GM18505 (cell line): ENCODE results near the gene MAFF.
"Not testable (repeated sequence)": the region's sequence is repeated elsewhere in the genome, so short reads cannot be mapped to it uniquely, and the experiment has no call there.

Source experiments
- ATAC-seq: cut with Tn5 transposase; IDR thresholded peaks from one replicate; pipeline ENCODE4 v1.9.1; 2021; ENCODE audit not compliant: unreplicated experiment
- POLR2A ChIP-seq: IDR thresholded peaks from 4 replicates; pipeline ENCODE4 v1.6.1; 2011; ENCODE audit warnings: borderline replicate concordance; ENCODE audit not compliant: insufficient read depth, insufficient read length; ENCODE audit errors: extremely low read depth

MAFF gene

GRCh38 chr22:38228873-38229740 is 27.3 kb downstream of the MAFF start:
- no peak for TF ChIP-seq POLR2A
- no peak for ATAC-seq

- no peak for ATAC-seq
- TF ChIP-seq POLR2A = no peak
These were observed 28.5 kb downstream of the MAFF start for GRCh38 chr22:38230108-38230825.

GRCh38 chr22:38230916-38231315 is 29.1 kb downstream of the MAFF start:
- ATAC-seq = no peak
- no peak for TF ChIP-seq POLR2A

GRCh38 chr22:38232196-38232595 is 30.4 kb downstream of the MAFF start:
- no peak for ATAC-seq
- TF ChIP-seq POLR2A = no peak

- no peak for ATAC-seq
- no peak for TF ChIP-seq POLR2A
These were observed 31.6 kb downstream of the MAFF start for GRCh38 chr22:38233427-38233826.

- not testable (repeated sequence) for ATAC-seq
These were observed 32.1 kb downstream of the MAFF start for GRCh38 chr22:38233856-38234255.

GRCh38 chr22:38235240-38235850 is 33.6 kb downstream of the MAFF start:
- TF ChIP-seq POLR2A = no peak
- no peak for ATAC-seq

- ATAC-seq = no peak
- no peak for TF ChIP-seq POLR2A
These were observed 35.0 kb downstream of the MAFF start for GRCh38 chr22:38236786-38237185.

- no peak for ATAC-seq
- TF ChIP-seq POLR2A = no peak
These were observed 36.8 kb downstream of the MAFF start for GRCh38 chr22:38238519-38239071.

GRCh38 chr22:38239101-38239761 is 37.4 kb downstream of the MAFF start:
- TF ChIP-seq POLR2A = no peak
- no peak for ATAC-seq

GRCh38 chr22:38240734-38241252 is 39.0 kb downstream of the MAFF start:
- ATAC-seq = no peak
- no peak for TF ChIP-seq POLR2A

GRCh38 chr22:38243007-38243765 is 41.4 kb downstream of the MAFF start:
- TF ChIP-seq POLR2A = no peak
- ATAC-seq = no peak

- no peak for TF ChIP-seq POLR2A
- no peak for ATAC-seq
These were observed 42.3 kb downstream of the MAFF start for GRCh38 chr22:38244106-38244505.
